SK-N-SH (cell line): Measurements from ENCODE around the gene AUP1. TPM values are rescaled to one million over a fixed set of nuclear protein-coding genes. Genes with fewer than 3 reads are reported as not detected.
A peak's percentile ranks its signal among the peaks of the same experiment; 100 is the strongest.

Experiments used
- CTCF ChIA-PET: fragments of 300-600, 350-600 bp; formaldehyde crosslinking; extraction: SDS; loops from one replicate; lab custom pipeline; 2021; lab: Yijun Ruan, JAX
- POLR2A ChIA-PET: fragments of 350-600 bp; sonication (Branson Sonifier 250); formaldehyde crosslinking; extraction: SDS; loops from one replicate; lab custom pipeline; 2020; ENCODE audit warnings: antibody characterized with exemption, inconsistent platforms; lab: Yijun Ruan, JAX
- DNase-seq: peaks from one replicate; pipeline ENCODE4 v3.0.0; 2012
- H2AFZ ChIP-seq: fragments of 200-600 bp; sonication (generic); 2 replicates; pipeline ENCODE4 v1.8.1; 2016; ENCODE audit warnings: antibody characterized with exemption, mild to moderate bottlenecking, low read depth
- H3F3A ChIP-seq: fragments of 200-600 bp; sonication (generic); replicated peaks from 2 replicates; pipeline ENCODE3; 2016; ENCODE audit warnings: antibody characterized with exemption, mild to moderate bottlenecking; ENCODE audit not compliant: insufficient read depth
- H3K27ac ChIP-seq, 2 experiments: fragments of 200-500 bp in 1 of 2; fragments of 200-600 bp in 1 of 2; sonication (Bioruptor generic) in 1 of 2; sonication (generic), shearing (Covaris generic) in 1 of 2; 2 replicates each; pipeline versions ENCODE4 v1.5.1 to v1.6.1; 2014 to 2016; ENCODE audit warnings: low read depth in 2 of 2, inconsistent platforms in 1 of 2, low read length in 1 of 2, mild to moderate bottlenecking in 1 of 2, mixed read lengths in 1 of 2
- H3K27me3 ChIP-seq: fragments of 200-600 bp; sonication (generic), shearing (Covaris generic); 2 replicates; pipeline ENCODE4 v1.6.1; 2016; ENCODE audit warnings: mixed run types; ENCODE audit not compliant: insufficient read depth
- H3K36me3 ChIP-seq, 2 experiments: fragments of 200-500 bp in 1 of 2; fragments of 200-600 bp in 1 of 2; sonication (Bioruptor generic) in 1 of 2; sonication (generic) in 1 of 2; replicated peaks in 1 of 2; 2 replicates each; pipeline versions ENCODE3 to v1.5.1; 2014 to 2016; ENCODE audit warnings: low read length in 1 of 2, mild to moderate bottlenecking in 1 of 2; ENCODE audit not compliant: insufficient read depth in 2 of 2, control insufficient read depth in 1 of 2
- H3K4me1 ChIP-seq, 2 experiments: fragments of 200-500 bp in 1 of 2; fragments of 200-600 bp in 1 of 2; sonication (Bioruptor generic) in 1 of 2; sonication (generic), shearing (Covaris generic) in 1 of 2; 2 replicates each; pipeline versions ENCODE4 v1.5.1 to v1.6.1; 2014 to 2016; ENCODE audit warnings: low read depth in 1 of 2, low read length in 1 of 2, mixed run types in 1 of 2; ENCODE audit not compliant: insufficient read depth in 2 of 2, control insufficient read depth in 1 of 2
- H3K4me2 ChIP-seq: fragments of 200-600 bp; sonication (generic), shearing (Covaris generic); 2 replicates; pipeline ENCODE4 v1.6.1; 2017; ENCODE audit warnings: mixed run types
- H3K4me3 ChIP-seq, 2 experiments: fragments of 200-500 bp in 1 of 2; fragments of 200-600 bp in 1 of 2; sonication (Bioruptor generic) in 1 of 2; sonication (generic), shearing (Covaris generic) in 1 of 2; 2 replicates each; pipeline versions ENCODE4 v1.5.1 to v1.8.1; 2014 to 2016; ENCODE audit warnings: low read depth in 2 of 2, inconsistent platforms in 1 of 2, low read length in 1 of 2, mild to moderate bottlenecking in 1 of 2, mixed read lengths in 1 of 2, moderate library complexity in 1 of 2
- H3K79me2 ChIP-seq: fragments of 200-600 bp; sonication (generic); 2 replicates; pipeline ENCODE4 v1.8.1; 2017; ENCODE audit warnings: mild to moderate bottlenecking; ENCODE audit not compliant: insufficient read depth
- H3K9ac ChIP-seq: fragments of 200-600 bp; sonication (generic); 2 replicates; pipeline ENCODE4 v1.6.1; 2017; ENCODE audit warnings: mixed run types
- H3K9me2 ChIP-seq: fragments of 200-600 bp; sonication (generic); 2 replicates; pipeline ENCODE4 v1.6.1; 2017; ENCODE audit warnings: mixed run types
- H3K9me3 ChIP-seq: fragments of 200-600 bp; sonication (generic); 2 replicates; pipeline ENCODE4 v1.6.1; 2017; ENCODE audit warnings: mixed run types, mild to moderate bottlenecking, moderate library complexity
- H4K20me1 ChIP-seq: fragments of 200-600 bp; sonication (generic); 2 replicates; pipeline ENCODE4 v1.6.1; 2017; ENCODE audit warnings: mild to moderate bottlenecking, mixed run types; ENCODE audit not compliant: insufficient read depth
- ELF1 ChIP-seq: IDR thresholded peaks from 2 replicates; pipeline ENCODE4 v1.4.0; 2012
- IRF3 ChIP-seq: fragments of 150-350 bp; IDR thresholded peaks from 2 replicates; pipeline ENCODE4 v1.6.1; 2016; ENCODE audit warnings: mild to moderate bottlenecking, low read depth, low read length
- MAX ChIP-seq: IDR thresholded peaks from 2 replicates; pipeline ENCODE4 v1.4.0; 2012; ENCODE audit warnings: low read depth
- MXI1 ChIP-seq: IDR thresholded peaks from 2 replicates; pipeline ENCODE4 v1.6.1; 2012; ENCODE audit warnings: mild to moderate bottlenecking, low read depth, low read length, improper control_type of control experiment
- NFIC ChIP-seq: IDR thresholded peaks from 2 replicates; pipeline ENCODE4 v1.4.0; 2012; ENCODE audit warnings: borderline replicate concordance
- RCOR1 ChIP-seq: fragments of 150-350 bp; IDR thresholded peaks from 2 replicates; pipeline ENCODE4 v1.6.1; 2017; ENCODE audit warnings: antibody characterized with exemption, low read length
- RFX5 ChIP-seq: IDR thresholded peaks from 2 replicates; pipeline ENCODE4 v1.6.1; 2012; ENCODE audit warnings: mild to moderate bottlenecking, improper control_type of control experiment, low read length
- RXRA ChIP-seq: IDR thresholded peaks from 2 replicates; pipeline ENCODE4 v1.4.0; 2012; ENCODE audit warnings: low read depth, mild to moderate bottlenecking, borderline replicate concordance
- USF1 ChIP-seq: IDR thresholded peaks from 2 replicates; pipeline ENCODE4 v1.4.0; 2012; ENCODE audit warnings: low read depth, borderline replicate concordance
- USF2 ChIP-seq: fragments of 150-350 bp; IDR thresholded peaks from 2 replicates; pipeline ENCODE4 v1.6.1; 2017; ENCODE audit warnings: antibody characterized with exemption, low read length, low read depth, borderline replicate concordance
- ZBTB33 ChIP-seq: IDR thresholded peaks from 2 replicates; pipeline ENCODE4 v1.4.0; 2012; ENCODE audit warnings: low read depth, borderline replicate concordance
- whole genome bisulfite sequencing: methylation state at CpG from one replicate; pipeline ENCODE4 v1.1.6; 2017; ENCODE audit warnings: low lambda C conversion rate; 5-methylcytosine and 5-hydroxymethylcytosine counted together
- polyA plus RNA-seq, 3 experiments: library from polyadenylated mRNA; depleted of rRNA; stranded (reverse); fragments of >200 nt; gene quantifications; 2 replicates each; pipeline ENCODE4 v1.2.3, GENCODE V29; 2012

AUP1 gene
- polyA plus RNA-seq, 1 of the 3 experiments (the other 2 are of a cell fraction): 118 TPM

GRCh38 chr2:74482801-74483674 lies 46.5 kb downstream of the AUP1 start, which contains the start of the genes CCDC142 and TTC31 (continued):
- TF ChIP-seq USF2 (no peak), RXRA (no peak), ZBTB33 (peak; percentile 78), NFIC (peak; percentile 9; the same call in 1 of the 2 replicates), MAX (peak; percentile 39), IRF3 (no peak), RCOR1 (peak; percentile 5; the same call in 1 of the 2 replicates), RFX5 (no peak), ELF1 (peak; percentile 84)

GRCh38 chr2:74481961-74482800 lies 47.3 kb downstream of the AUP1 start:
- POLR2A ChIA-PET: interaction anchor here (0.6 to 3.5 kb wide), 16 partner anchors 9 to 107 kb away, joined by 3 to 24 read pairs (median 8); partner anchors contain the start of genes AUP1, C2orf81, HTRA2 and INO80B
- peak overlapping the region; percentile 79 for H3K9ac ChIP-seq
- peaks cover 3% of the 10 kb centered on the region for H3F3A ChIP-seq
- H3K4me3 ChIP-seq: peak overlapping the region; percentile 70 to 97
- peak; percentile 28; the same call in 1 of the 2 replicates for TF ChIP-seq MXI1
- no peak for TF ChIP-seq USF1
- H3K36me3 ChIP-seq: peaks cover 11 to 20% of the 10 kb centered on the region in 2 experiments
- peaks cover 13 to 16% of the 10 kb centered on the region in 2 experiments; a peak in 3 of 4 replicates for H3K4me1 ChIP-seq
- peaks cover 76% of the 10 kb centered on the region for H3K79me2 ChIP-seq
- H3K27ac ChIP-seq: peak overlapping the region; percentile 79 to 91
- CTCF ChIA-PET: interaction anchor here (0.6 to 7.5 kb wide), 27 partner anchors 10 to 147 kb away, joined by 3 to 116 read pairs (median 7); partner anchors contain the start of genes AUP1, DQX1, HTRA2 and LBX2
- H3K4me2 ChIP-seq: peak overlapping the region; percentile 86
- no peaks in the 10 kb centered on the region for H4K20me1 ChIP-seq
- 4% methylated on average over 26 of the region's 80 CpGs for WGBS
- no peaks in the 10 kb centered on the region for H3K9me3 ChIP-seq
- H3K9me2 ChIP-seq: no peaks in the 10 kb centered on the region
- DNase-seq: peak; percentile 75
- H3K27me3 ChIP-seq: no peaks in the 10 kb centered on the region
- H2AFZ ChIP-seq: peak overlapping the region; percentile 86; the same call in 1 of the 2 replicates
